Esophagus muscularis mucosa (tissue), 4 donors: ENCODE results near the gene DDA1.

Experiments
- CTCF ChIP-seq, 3 experiments: fragments of 200-600 bp in 2 of 3; fragments of 450-650 bp in 1 of 3; sonication (generic) in 2 of 3; IDR thresholded peaks; one replicate each; pipeline ENCODE4 v1.5.1; 2017 to 2019; ENCODE audit warnings: antibody characterized with exemption in 3 of 3, mild to moderate bottlenecking in 2 of 3, moderate library complexity in 1 of 3
- EP300 ChIP-seq: sonication (generic); formaldehyde crosslinking; IDR thresholded peaks from one replicate; pipeline ENCODE4 v1.6.1; 2017; ENCODE audit warnings: antibody characterized with exemption
- POLR2A ChIP-seq: fragments of 450-650 bp; IDR thresholded peaks from one replicate; pipeline ENCODE4 v1.6.1; 2017; ENCODE audit warnings: antibody characterized with exemption, moderate library complexity, mild to moderate bottlenecking, low read depth
- POLR2AphosphoS5 ChIP-seq, 2 donors: sonication (generic); formaldehyde crosslinking; IDR thresholded peaks; one replicate each; pipeline ENCODE4 v1.6.1; 2017; ENCODE audit warnings: antibody characterized with exemption in 2 of 2

- TF ChIP-seq CTCF (IDR thresholded peaks at IDR 0.05) (no peak), EP300 (no peak), POLR2A (no peak), POLR2AphosphoS5 (IDR thresholded peaks at IDR 0.05) (no peak)
Observed at GRCh38 chr19:17323300-17323963, 14.1 kb downstream of the DDA1 start.
